Measurements from ENCODE around the gene HERC4.
"Not testable (repeated sequence)": the region's sequence is repeated elsewhere in the genome, so short reads cannot be mapped to it uniquely, and the experiment has no call there.

The HERC4 gene

GRCh38 chr10:68049289-68050078 is 25.6 kb downstream of the HERC4 start:
- DNase-seq (ENCODE audit: insufficient read length, low spot score) (no peak), FAIRE-seq (no peak)

GRCh38 chr10:68047554-68048327 is 27.3 kb downstream of the HERC4 start:
- DNase-seq (ENCODE audit: insufficient read length, low spot score), result no peak
- no peak for FAIRE-seq

- FAIRE-seq, result peak; percentile 66
- DNase-seq (ENCODE audit: insufficient read length, low spot score), result no peak
Observed at GRCh38 chr10:68047122-68047521, 28.0 kb downstream of the HERC4 start.

- DNase-seq (ENCODE audit: insufficient read length, low spot score), result no peak
- FAIRE-seq, result no peak
Observed at GRCh38 chr10:68046642-68047041, 28.4 kb downstream of the HERC4 start.

- FAIRE-seq, result no peak
- no peak for DNase-seq (ENCODE audit: insufficient read length, low spot score)
Observed at GRCh38 chr10:68043030-68043429, 32.1 kb downstream of the HERC4 start.

- DNase-seq (ENCODE audit: insufficient read length, low spot score), result no peak
- no peak for FAIRE-seq
Observed at GRCh38 chr10:68032113-68032512, 43.0 kb downstream of the HERC4 start.

GRCh38 chr10:68027429-68027828 is 47.7 kb downstream of the HERC4 start:
- FAIRE-seq (no peak), DNase-seq (ENCODE audit: insufficient read length, low spot score) (no peak)

- FAIRE-seq (no peak), DNase-seq (ENCODE audit: insufficient read length, low spot score) (no peak)
Observed at GRCh38 chr10:68023292-68023691, 51.8 kb downstream of the HERC4 start.

GRCh38 chr10:68022324-68022723 is 52.8 kb downstream of the HERC4 start:
- not testable (repeated sequence) for FAIRE-seq; DNase-seq (ENCODE audit: insufficient read length, low spot score)

GRCh38 chr10:68016519-68016918 is 58.6 kb downstream of the HERC4 start:
- DNase-seq (ENCODE audit: insufficient read length, low spot score); FAIRE-seq: not testable (repeated sequence)

GRCh38 chr10:68010426-68010940 is 64.6 kb downstream of the HERC4 start:
- DNase-seq (ENCODE audit: insufficient read length, low spot score), result no peak
- no peak for FAIRE-seq

- DNase-seq (ENCODE audit: insufficient read length, low spot score) (no peak), FAIRE-seq (no peak)
Observed at GRCh38 chr10:68007356-68007755, 67.7 kb downstream of the HERC4 start.

- FAIRE-seq, result no peak
Observed at GRCh38 chr10:68001539-68001938, 73.5 kb downstream of the HERC4 start.

GRCh38 chr10:68001000-68001399 is 74.1 kb downstream of the HERC4 start:
- DNase-seq (ENCODE audit: insufficient read length, low spot score) (no peak), FAIRE-seq (no peak)

More at GRCh38 chr10:68001539-68001938, 73.5 kb downstream of the HERC4 start:
- DNase-seq (ENCODE audit: insufficient read length, low spot score), result no peak

GRCh38 chr10:67990093-67990492 is 85.0 kb downstream of the HERC4 start:
- no peak for DNase-seq (ENCODE audit: insufficient read length, low spot score)
- FAIRE-seq, result no peak

- DNase-seq (ENCODE audit: insufficient read length, low spot score) (no peak), FAIRE-seq (no peak)
Observed at GRCh38 chr10:67988606-67989005, 86.5 kb downstream of the HERC4 start.

GRCh38 chr10:67982603-67983002 is 92.5 kb downstream of the HERC4 start:
- FAIRE-seq; DNase-seq (ENCODE audit: insufficient read length, low spot score): not testable (repeated sequence)

GRCh38 chr10:67978749-67979148 is 96.3 kb downstream of the HERC4 start:
- no peak for DNase-seq (ENCODE audit: insufficient read length, low spot score)
- FAIRE-seq, result no peak

GRCh38 chr10:67977251-67977650 is 97.8 kb downstream of the HERC4 start:
- FAIRE-seq (no peak), DNase-seq (ENCODE audit: insufficient read length, low spot score) (no peak)

- DNase-seq (ENCODE audit: insufficient read length, low spot score), result no peak
Observed at GRCh38 chr10:67976292-67977245, 98.5 kb downstream of the HERC4 start.

More at GRCh38 chr10:67976292-67977245, 98.5 kb downstream of the HERC4 start:
- FAIRE-seq, result no peak
